Activated gamma-delta T cell treated with anti-CD3 and anti-CD28 coated beads, Interleukin-2, amount 50 U/mL, for 16 hours (primary cell): ENCODE data around the gene SMIM3.
"Not testable (repeated sequence)": the region's sequence is repeated elsewhere in the genome, so short reads cannot be mapped to it uniquely, and the experiment has no call there.

Experiments
- DNase-seq: peaks from one replicate; pipeline ENCODE4 v3.0.0-alpha.2; 2020; ENCODE audit warnings: low read depth

The SMIM3 gene

DNA sequence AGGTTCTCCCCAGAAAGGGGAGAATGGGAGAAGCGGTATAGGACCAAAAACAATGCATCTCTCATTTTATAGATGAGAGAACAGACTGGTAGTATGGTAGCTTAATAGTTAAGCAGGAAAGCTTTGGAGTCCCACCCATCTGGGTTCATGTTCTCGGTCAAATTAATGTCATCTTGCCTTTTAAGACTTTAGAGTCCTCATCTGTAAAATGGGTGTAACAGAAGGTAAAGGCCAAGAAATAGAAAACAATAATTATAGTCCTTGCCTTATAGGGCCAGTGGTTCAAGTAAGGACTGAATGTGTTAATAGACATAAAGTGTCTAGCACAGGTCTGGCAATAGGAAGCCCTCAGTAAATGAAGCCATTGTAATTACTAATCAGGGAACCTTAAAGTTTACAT is 16.4 kb downstream of the SMIM3 start:
- no peak for DNase-seq

DNA sequence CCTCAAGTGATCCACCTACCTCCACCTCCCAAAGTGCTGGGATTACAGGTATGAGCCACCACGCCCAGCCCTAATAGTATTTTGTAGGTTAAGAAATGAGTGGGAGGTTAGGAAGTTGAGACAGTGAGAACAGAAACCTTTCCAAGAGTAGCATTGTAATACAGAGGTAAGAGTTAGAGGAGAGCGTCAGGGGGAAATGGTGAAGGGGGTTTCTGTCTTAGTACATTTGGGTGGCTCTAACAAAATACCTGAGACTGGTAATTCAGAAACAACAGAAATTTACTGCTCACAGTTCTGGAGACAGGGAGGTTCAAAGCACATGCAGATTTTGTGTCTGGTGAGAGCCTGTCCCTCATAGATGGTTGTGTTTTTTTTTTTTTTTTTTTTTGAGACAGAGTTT is 18.8 kb downstream of the SMIM3 start:
- no peak for DNase-seq

DNA sequence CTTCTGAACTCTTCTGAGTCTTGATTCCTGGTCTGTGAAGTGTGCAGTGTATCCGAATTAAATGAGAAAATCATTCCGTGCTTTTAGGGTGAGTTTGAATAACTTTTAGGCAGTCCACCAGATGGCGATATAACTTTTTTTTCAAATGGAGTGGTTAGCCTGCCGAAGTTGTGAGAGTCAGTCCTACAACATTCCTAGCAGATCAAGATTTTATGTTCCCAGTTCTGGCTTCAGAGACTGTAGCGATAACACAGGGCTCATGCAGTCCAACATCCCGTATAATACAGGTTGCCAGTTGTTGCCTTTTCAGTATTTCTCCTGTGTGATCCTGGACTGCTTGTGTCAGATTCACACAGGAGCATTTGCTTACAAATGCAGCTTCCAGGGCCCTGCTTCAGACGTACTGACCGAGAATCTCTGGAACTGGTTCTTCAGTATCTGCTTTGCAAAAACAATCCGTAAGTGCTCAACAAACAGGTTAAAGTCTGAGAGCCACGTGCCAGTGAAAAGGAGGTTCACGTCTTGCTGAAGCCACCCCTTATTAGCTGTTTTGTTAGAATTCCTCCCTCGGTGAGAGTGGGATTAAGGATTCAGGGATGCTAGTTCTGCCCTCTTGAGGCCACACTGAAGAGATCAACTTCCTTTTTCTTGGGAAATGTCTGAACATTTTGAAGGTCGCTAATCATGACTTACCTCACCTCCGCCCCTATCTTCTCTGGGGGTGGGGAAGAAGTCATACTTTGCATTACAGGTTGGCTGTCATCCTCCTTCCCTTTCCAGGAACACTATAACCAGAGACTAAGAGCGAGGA is 22.8 kb downstream of the SMIM3 start:
- DNase-seq, result no peak

DNA sequence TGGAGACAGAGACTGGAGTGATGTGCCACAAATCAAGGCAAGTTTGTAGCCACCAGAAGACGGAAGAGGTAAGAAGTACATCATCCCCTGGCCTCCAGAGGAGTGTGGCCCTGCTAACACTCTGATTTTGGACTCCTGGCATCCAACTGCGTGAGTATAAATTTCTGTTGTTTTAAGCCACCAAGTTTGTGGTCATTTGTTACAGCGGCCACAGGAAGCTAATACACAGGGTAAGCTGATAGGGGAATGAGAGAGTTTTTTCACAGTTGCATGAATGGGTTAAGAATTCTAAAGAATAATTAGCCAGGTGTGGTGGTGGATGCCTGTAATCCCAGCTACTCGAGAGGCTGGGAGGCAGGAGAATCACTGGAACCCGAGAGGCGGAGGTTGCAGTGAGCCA is 25.8 kb downstream of the SMIM3 start:
- DNase-seq, result no peak

DNA sequence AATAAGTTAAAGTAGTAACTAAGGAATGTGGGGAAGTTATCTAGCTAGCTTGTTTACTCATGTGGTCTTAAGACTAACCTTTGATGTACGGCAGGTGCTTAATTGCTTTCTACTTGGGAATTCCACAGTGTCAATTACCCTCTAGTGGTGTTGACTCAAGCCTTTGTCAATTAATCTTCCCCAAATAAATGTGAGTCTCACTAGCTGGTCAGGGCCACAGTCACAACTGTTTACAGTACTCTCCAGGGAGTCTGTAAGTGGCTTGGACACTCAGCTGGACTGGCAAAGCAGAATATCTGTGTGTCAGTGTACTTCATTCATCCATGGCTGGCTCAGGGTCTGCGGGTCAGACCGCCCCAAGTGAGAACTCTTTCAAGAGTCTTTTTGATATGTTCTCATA is 30.8 kb downstream of the SMIM3 start:
- no peak for DNase-seq

DNA sequence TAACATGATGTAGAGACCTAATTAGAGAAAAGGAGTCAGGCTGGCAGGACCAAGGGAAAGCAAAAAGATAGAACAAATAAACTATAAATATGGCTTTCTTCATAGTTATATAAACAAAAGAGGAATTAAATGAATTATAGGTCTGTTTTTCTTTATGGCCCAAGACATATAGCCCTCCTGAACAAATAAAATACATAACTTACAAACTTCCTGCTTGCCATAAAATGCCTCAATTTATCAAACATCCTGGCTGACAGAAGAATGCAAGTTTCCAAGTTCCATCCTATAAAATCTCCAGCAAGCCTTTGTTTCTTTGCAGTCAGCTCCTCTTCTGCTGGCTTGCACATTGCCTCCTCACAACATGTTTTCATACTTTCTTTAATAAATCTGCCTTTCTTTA is 36.5 kb downstream of the SMIM3 start:
- no peak for DNase-seq

DNA sequence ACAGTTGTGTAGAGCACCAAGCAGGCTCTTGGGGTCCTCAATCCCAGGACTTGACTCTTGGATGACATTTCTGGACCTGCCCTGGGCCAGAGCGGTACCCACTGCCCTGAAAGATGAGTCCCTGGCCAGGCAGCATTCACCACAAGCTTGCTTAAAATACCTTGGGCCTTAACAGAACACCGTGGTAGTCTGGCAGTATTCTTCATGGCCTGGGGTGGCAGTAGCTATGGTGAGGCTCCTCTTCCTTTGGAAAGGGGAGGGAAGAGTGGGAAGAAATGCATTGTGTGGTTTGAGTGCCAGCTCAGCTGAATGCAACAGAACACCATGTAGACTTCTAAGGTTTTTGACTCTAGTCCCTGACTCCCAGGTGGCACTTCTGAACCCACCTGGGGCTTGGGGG is 38.4 kb downstream of the SMIM3 start:
- no peak for DNase-seq

DNA sequence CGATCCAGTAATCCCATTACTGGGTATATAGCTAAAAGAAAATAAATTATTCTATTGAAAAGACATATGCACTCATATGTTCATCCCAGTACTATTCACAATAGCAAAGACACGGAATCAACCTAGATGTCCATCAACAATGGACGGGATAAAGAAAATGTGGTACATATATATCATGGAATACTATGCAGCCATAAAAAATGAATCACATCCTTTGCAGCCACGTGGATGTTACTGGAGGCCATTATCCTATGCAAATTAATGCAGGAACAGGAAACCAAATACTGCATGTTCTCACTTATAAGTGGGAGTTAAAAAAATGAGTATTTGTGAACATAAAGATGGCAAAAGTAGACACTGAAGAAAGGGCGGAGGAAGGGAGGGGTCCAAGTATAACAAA is 51.2 kb downstream of the SMIM3 start:
- no peak for DNase-seq

DNA sequence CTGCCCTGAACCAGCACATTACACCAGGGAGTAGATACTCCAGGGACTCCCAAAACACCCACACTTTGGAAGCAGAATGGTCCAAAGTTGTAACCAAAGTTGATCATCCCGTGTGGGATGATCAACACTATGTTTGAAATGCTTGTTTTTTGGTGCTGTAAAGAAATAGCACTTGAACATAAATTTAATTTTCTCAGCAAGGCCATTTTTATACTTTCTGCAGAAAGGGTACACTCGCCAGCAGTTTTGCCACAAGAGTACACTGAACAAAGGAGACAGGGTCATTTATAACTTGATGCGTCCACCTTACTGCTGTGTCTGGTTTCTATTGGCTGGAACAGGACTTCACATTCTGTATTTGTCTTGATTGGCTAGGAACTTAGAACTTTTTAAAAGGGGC is 53.3 kb downstream of the SMIM3 start:
- not testable (repeated sequence) for DNase-seq

DNA sequence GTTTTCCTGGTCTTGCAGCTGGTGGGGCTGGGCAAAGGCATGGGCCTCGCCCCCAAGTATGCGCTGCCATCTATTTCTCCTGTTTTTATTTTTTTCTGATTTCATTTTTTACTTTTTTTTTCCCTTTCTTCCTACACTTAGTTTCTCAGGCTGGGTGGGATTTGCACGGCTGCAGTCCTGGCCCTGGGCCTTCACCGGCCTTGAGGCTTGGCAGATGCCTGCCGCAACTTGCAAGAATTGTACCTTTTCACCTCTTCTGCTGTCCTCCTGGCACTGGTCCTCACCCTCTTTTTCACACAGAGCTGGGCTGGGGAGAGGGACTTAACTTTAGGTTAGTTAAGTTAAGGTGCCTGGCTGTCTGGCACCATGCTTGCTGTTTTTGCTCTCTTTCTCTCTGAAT is 57.5 kb downstream of the SMIM3 start:
- no peak for DNase-seq

DNA sequence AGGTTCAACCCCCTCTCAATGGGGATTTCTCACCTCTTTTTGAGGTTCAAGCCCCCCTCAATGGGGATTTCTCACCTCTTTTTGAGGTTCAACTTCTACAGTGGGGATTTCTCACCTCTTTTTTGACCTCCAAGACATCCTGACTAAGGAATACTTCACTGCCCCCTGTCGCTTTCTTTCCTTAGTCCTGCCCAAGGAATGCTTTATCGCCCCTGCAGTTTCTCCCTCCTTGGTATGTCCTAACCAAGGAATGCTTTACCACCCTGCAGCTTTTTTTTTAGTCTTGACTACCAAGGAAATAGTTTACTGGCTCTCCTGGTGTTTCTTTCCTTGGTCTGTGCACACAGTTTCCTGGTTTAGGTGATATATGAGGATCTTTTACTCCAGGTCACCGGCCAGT is 58.1 kb downstream of the SMIM3 start:
- no peak for DNase-seq

DNA sequence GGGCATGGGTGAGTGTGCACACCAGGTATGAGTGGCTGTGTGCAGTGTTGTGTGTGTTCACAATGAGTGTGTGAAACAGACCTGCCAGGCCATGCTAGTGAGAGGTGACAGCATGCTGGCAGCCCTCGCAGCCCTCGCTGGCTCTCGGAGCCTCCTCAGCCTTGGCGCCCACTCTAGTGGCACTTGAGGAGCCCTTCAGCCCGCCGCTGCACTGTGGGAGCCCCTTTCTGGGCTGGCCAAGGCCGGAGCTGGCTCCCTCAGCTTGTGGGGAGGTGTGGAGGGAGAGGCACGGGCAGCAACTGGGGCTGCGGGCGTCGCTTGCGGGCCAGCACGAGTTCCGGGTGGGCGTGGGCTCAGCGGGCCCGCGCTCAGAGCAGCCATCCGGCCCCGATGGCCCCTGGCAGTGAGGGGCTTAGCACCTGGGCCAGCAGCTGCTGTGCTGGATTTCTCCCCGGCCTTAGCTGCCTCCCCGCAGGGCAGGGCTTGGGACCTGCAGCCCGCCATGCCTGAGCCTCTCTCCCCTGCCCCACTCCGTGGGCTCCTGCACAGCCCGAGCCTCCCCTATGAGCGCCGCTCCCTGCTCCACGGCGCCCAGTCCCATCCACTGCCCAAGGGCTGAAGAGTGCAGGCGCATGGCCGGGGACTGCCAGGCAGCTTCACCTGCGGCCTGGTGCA is 66.8 kb downstream of the SMIM3 start:
- not testable (repeated sequence) for DNase-seq

DNA sequence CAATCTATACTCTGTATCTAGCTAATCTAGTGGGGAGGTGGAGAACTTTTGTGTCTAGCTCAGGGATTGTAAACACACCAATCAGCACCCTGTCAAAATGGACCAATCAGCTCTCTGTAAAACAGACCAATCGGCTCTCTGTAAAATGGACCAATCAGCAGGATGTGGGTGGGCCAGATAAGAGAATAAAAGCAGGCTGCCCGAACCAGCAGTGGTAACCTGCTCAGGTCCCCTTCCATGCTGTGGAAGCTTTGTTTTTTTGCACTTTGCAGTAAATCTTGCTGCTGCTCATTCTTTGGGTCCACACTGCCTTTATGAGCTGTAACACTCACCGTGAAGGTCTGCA is 67.7 kb downstream of the SMIM3 start, which contains the start of gene IRGM:
TSS of gene IRGM (plus strand) at position 214 of the 346 bp plus-strand sequence. CDS start 1,603 bp downstream, outside the sequence.
- not testable (repeated sequence) for DNase-seq
